GM12878 (cell line): ENCODE data around the gene IDS. TPM values are rescaled to one million over a fixed set of nuclear protein-coding genes. Genes with fewer than 3 reads are reported as not detected.
A peak's percentile ranks its signal among the peaks of the same experiment; 100 is the strongest.

Experiments used
- ATAC-seq: fragments of 200-7000 bp; cut with Tn5 transposase; 3 replicates; pipeline ENCODE4 v1.9.1; 2020; ENCODE audit warnings: mild to moderate bottlenecking, moderate library complexity
- BruUV-seq: library from RNA; stranded (reverse); fragments of 400-500 nt; replicated peaks from 2 replicates; lab custom pipeline; 2021; lab: Mats Ljungman, UMichigan
- CTCF ChIA-PET: fragments of 300-600 bp; sonication (Branson Sonifier 250); formaldehyde crosslinking; extraction: SDS; loops from one replicate; lab custom pipeline; 2021; ENCODE audit warnings: inconsistent platforms; lab: Yijun Ruan, JAX
- POLR2A ChIA-PET: fragments of 350-600 bp; formaldehyde crosslinking; extraction: SDS; loops from one replicate; lab custom pipeline; 2021; ENCODE audit warnings: inconsistent platforms; lab: Charles Lee
- RAD21 ChIA-PET: fragments of 300-600 bp; sonication (Branson Sonifier 250); formaldehyde crosslinking; loops from one replicate; lab custom pipeline; 2023; ENCODE audit warnings: antibody characterized with exemption; ENCODE audit not compliant: unreplicated experiment; lab: Charles Lee
- SMC1A ChIA-PET: fragments of 300-600 bp; sonication (Branson Sonifier 250); formaldehyde crosslinking; loops from one replicate; lab custom pipeline; 2023; ENCODE audit not compliant: unreplicated experiment, uncharacterized antibody; lab: Charles Lee
- DNase-seq: peaks from one replicate; pipeline ENCODE4 v3.0.0-alpha.2; 2011; ENCODE audit warnings: low read depth, low spot score
- FAIRE-seq: peaks from 3 replicates; lab custom pipeline; 2011; peaks lifted over from hg19 to GRCh38; lab: Jason Lieb, UNC
- H2AFZ ChIP-seq: 2 replicates; pipeline ENCODE4 v1.6.0; 2011; ENCODE audit warnings: low read depth, low read length, control low read depth; ENCODE audit not compliant: control insufficient read depth
- H3K27ac ChIP-seq: 2 replicates; pipeline ENCODE4 v1.5.1; 2011; ENCODE audit warnings: control low read depth; ENCODE audit not compliant: control insufficient read depth, insufficient read depth
- H3K27me3 ChIP-seq, 2 experiments: replicated peaks in 1 of 2; 2 replicates each; pipeline versions ENCODE4 v1.6.0 to v1.6.1; 2011; ENCODE audit warnings: low read length in 1 of 2; ENCODE audit not compliant: control insufficient read depth in 2 of 2, insufficient read depth in 2 of 2
- H3K36me3 ChIP-seq, 2 experiments: 2 replicates each; pipeline ENCODE4 v1.5.1; 2011; ENCODE audit warnings: low read length in 1 of 2; ENCODE audit not compliant: control insufficient read depth in 2 of 2, insufficient read depth in 2 of 2
- H3K4me1 ChIP-seq: 2 replicates; pipeline ENCODE4 v1.6.1; 2011; ENCODE audit warnings: mild to moderate bottlenecking, low read length, moderate library complexity, mixed read lengths; ENCODE audit not compliant: control insufficient read depth, insufficient read depth
- H3K4me2 ChIP-seq: 2 replicates; pipeline ENCODE4 v1.6.0; 2011; ENCODE audit warnings: control low read depth; ENCODE audit not compliant: control insufficient read depth, insufficient read depth
- H3K4me3 ChIP-seq: fragments of 200-600 bp; sonication (generic); 2 replicates; pipeline ENCODE4 v1.5.1; 2016
- H3K79me2 ChIP-seq: 2 replicates; pipeline ENCODE4 v1.6.0; 2011; ENCODE audit warnings: low read length; ENCODE audit not compliant: control insufficient read depth, insufficient read depth
- H3K9ac ChIP-seq: 2 replicates; pipeline ENCODE4 v1.8.0; 2011; ENCODE audit warnings: low read length, control low read depth, mixed read lengths; ENCODE audit not compliant: control insufficient read depth, insufficient read depth
- H3K9me3 ChIP-seq: replicated peaks from 3 replicates; pipeline ENCODE4 v1.5.1; 2011; ENCODE audit warnings: mild to moderate bottlenecking, low read length; ENCODE audit not compliant: control insufficient read depth, insufficient read depth
- H4K20me1 ChIP-seq: 2 replicates; pipeline ENCODE4 v1.6.0; 2011; ENCODE audit not compliant: control insufficient read depth, insufficient read depth
- ATF3 ChIP-seq: IDR thresholded peaks from 2 replicates; pipeline ENCODE4 v1.6.1; 2011; ENCODE audit warnings: low read depth, mild to moderate bottlenecking, low read length, moderate library complexity, borderline replicate concordance; ENCODE audit errors: extremely low read depth
- CHD2 ChIP-seq: IDR thresholded peaks from 2 replicates; pipeline ENCODE4 v1.6.1; 2011; ENCODE audit warnings: low read depth, low read length, improper control_type of control experiment, borderline replicate concordance
- CTCF ChIP-seq, 3 experiments: IDR thresholded peaks in 2 of 3; conservative IDR thresholded peaks in 1 of 3; 2 replicates each; pipeline ENCODE4 v1.5.1; 2011; ENCODE audit warnings: low read depth in 3 of 3, low read length in 3 of 3, mild to moderate bottlenecking in 3 of 3, control low read depth in 2 of 3, moderate library complexity in 2 of 3, inconsistent platforms in 1 of 3, mixed read lengths in 1 of 3; ENCODE audit not compliant: control insufficient read depth in 2 of 3, insufficient read depth in 1 of 3; ENCODE audit errors: extremely low read depth in 1 of 3
- ETV6 ChIP-seq, 2 experiments: fragments of 450-650 bp in 1 of 2; IDR thresholded peaks in 1 of 2; conservative IDR thresholded peaks in 1 of 2; 2 replicates each; pipeline ENCODE4 v1.6.1; 2014; ENCODE audit warnings: antibody characterized with exemption in 1 of 2, borderline replicate concordance in 1 of 2, low read depth in 1 of 2, mild to moderate bottlenecking in 1 of 2, moderate library complexity in 1 of 2
- FOXK2 ChIP-seq: fragments of 450-650 bp; IDR thresholded peaks from 2 replicates; pipeline ENCODE4 v1.6.1; 2017; ENCODE audit warnings: mild to moderate bottlenecking, moderate library complexity
- HDAC2 ChIP-seq: fragments of 200-600 bp; sonication (generic); IDR thresholded peaks from 2 replicates; pipeline ENCODE4 v1.6.1; 2017
- IRF4 ChIP-seq: IDR thresholded peaks from 2 replicates; pipeline ENCODE4 v1.6.1; 2011; ENCODE audit warnings: low read depth, low read length
- MLLT1 ChIP-seq: fragments of 450-650 bp; IDR thresholded peaks from 2 replicates; pipeline ENCODE4 v1.6.1; 2016; ENCODE audit warnings: mild to moderate bottlenecking
- NFIC ChIP-seq: IDR thresholded peaks from 2 replicates; pipeline ENCODE4 v1.6.1; 2012; ENCODE audit warnings: low read depth, mild to moderate bottlenecking, inconsistent platforms, low read length, moderate library complexity
- NFXL1 ChIP-seq: fragments of 450-650 bp; IDR thresholded peaks from 2 replicates; pipeline ENCODE4 v1.6.1; 2017; ENCODE audit warnings: antibody characterized with exemption, mild to moderate bottlenecking, borderline replicate concordance
- NFYA ChIP-seq: IDR thresholded peaks from 2 replicates; pipeline ENCODE4 v1.6.1; 2011; ENCODE audit warnings: low read depth, mild to moderate bottlenecking, low read length, improper control_type of control experiment, borderline replicate concordance
- NKRF ChIP-seq: fragments of 450-650 bp; conservative IDR thresholded peaks from 2 replicates; pipeline ENCODE4 v1.6.1; 2017; ENCODE audit warnings: mild to moderate bottlenecking, moderate library complexity
- POLR2AphosphoS5 ChIP-seq: IDR thresholded peaks from 2 replicates; pipeline ENCODE4 v1.6.1; 2011; ENCODE audit warnings: mild to moderate bottlenecking, low read length, inconsistent platforms
- YBX1 ChIP-seq: fragments of 450-650 bp; IDR thresholded peaks from 2 replicates; pipeline ENCODE4 v1.6.1; 2016; ENCODE audit warnings: antibody characterized with exemption
- YY1 ChIP-seq: IDR thresholded peaks from 2 replicates; pipeline ENCODE4 v1.6.1; 2011; ENCODE audit warnings: low read depth, mild to moderate bottlenecking, low read length
- WGBS: methylation state at CpG from one replicate; pipeline ENCODE4 v1.1.6; 2016; ENCODE audit warnings: low lambda C conversion rate; ENCODE audit not compliant: insufficient replicate concordance, insufficient coverage; ENCODE audit errors: missing lambda C conversion rate; 5-methylcytosine and 5-hydroxymethylcytosine counted together
- in situ Hi-C: fragments of 300-500 bp; cut with MboI; formaldehyde crosslinking; loops from 9 replicates; pipeline ENCODE4 v1.14.3; 2018; ENCODE audit warnings: mixed read lengths
- intact Hi-C: fragments of 100-400 bp; cut with micrococcal nuclease; formaldehyde crosslinking; loops from one replicate; pipeline ENCODE4 v1.14.2; 2022; ENCODE audit not compliant: unreplicated experiment
- polyA plus RNA-seq, 11 experiments: library from polyadenylated mRNA; depleted of rRNA in 4 of 11; unstranded in 6 of 11; stranded (reverse) in 5 of 11; fragments of >200 nt; fragmentation: Nextera tagmentation in 4 of 11; fragmentation: Illumina TruSeq in 1 of 11; extraction: Ambion mirVana in 4 of 11; extraction: Trizol in 1 of 11; gene quantifications; 1 replicate in 1 of 11; 2 replicates in 10 of 11; pipeline versions ENCODE4 v1.2.1 to v1.2.3, GENCODE V29; 2011 to 2016; ENCODE audit warnings: inconsistent platforms in 2 of 11, missing spikeins in 2 of 11, low read depth in 1 of 11
- total RNA-seq, 4 experiments: library from RNA; depleted of rRNA in 3 of 4; stranded (reverse); fragments of >200 nt in 3 of 4; fragmentation: Illumina TruSeq in 1 of 4; extraction: Trizol in 1 of 4; gene quantifications; 2 replicates each; pipeline versions ENCODE4 v1.2.1 to v1.2.3, GENCODE V29; 2013 to 2021

IDS gene
- total and polyA plus RNA-seq, 10 of the 15 experiments (the other 5 are each of a cell fraction or from before 2014, with no cell fraction given): 6.1 to 79.1 (median 51.7) TPM

- TF ChIP-seq NKRF: no peak
- no peak for TF ChIP-seq IRF4
- TF ChIP-seq NFYA: no peak
- TF ChIP-seq FOXK2: no peak
- TF ChIP-seq YBX1: no peak
- TF ChIP-seq, all 136 proteins: peak for 0
Measured at GRCh38 chrX:149505671-149506070, 565 bp upstream of the IDS start (continued).

GRCh38 chrX:149504226-149504914, 736 bp downstream of the IDS start:
- WGBS: 11% methylated on average over 8 of the region's 10 CpGs
- peak; percentile 75 for ATAC-seq
- H4K20me1 ChIP-seq: no peaks in the 10 kb centered on the region; the same call in 1 of the 2 replicates
- H3K36me3 ChIP-seq: no peaks in the 10 kb centered on the region
- no peaks in the 10 kb centered on the region for H3K9me3 ChIP-seq
- RAD21 ChIA-PET: interaction anchor here (1.1 to 1.8 kb wide), 2 partner anchors 36 kb away, joined by 3 to 13 read pairs; partner anchors contain the start of gene EOLA1
- no peaks in the 10 kb centered on the region; a peak in 1 of 4 replicates for H3K27me3 ChIP-seq
- FAIRE-seq: no peak
- BruUV-seq: TSS peak; percentile 60
- CTCF ChIA-PET: interaction anchor here (1.3 to 2.3 kb wide), 2 partner anchors 9 to 35 kb away, joined by 4 to 16 read pairs; partner anchors contain the start of gene EOLA1
- H3K9ac ChIP-seq: peak overlapping the region; percentile 65
- intact Hi-C loops: loop anchor here (2.0 to 10.0 kb wide), 2 partner anchors 36 to 430 kb away; partner anchors contain the start of genes EOLA1 and EOLA2
- H3K79me2 ChIP-seq: peaks cover 9% of the 10 kb centered on the region
- peak overlapping the region; percentile 67 for H3K27ac ChIP-seq
- in situ Hi-C loops: loop anchor here (25.0 kb wide), 1 partner anchor 1183 kb away; the partner anchor contains the start of gene MTMR1
- H3K4me2 ChIP-seq: peak overlapping the region; percentile 69
- H2AFZ ChIP-seq: no peak overlapping the region; the same call in 1 of the 2 replicates
- no peak for DNase-seq
- POLR2A ChIA-PET: interaction anchor here (0.9 to 1.9 kb wide), 6 partner anchors 10 to 436 kb away, joined by 3 to 12 read pairs (median 4); partner anchors contain the start of gene EOLA2
- SMC1A ChIA-PET: no interaction called here
- H3K4me1 ChIP-seq: peaks cover 23% of the 10 kb centered on the region
- H3K4me3 ChIP-seq: peak overlapping the region; percentile 65
- TF ChIP-seq NFIC (no peak), POLR2AphosphoS5 (no peak), MLLT1 (peak; percentile 81; the same call in 1 of the 2 replicates), CHD2 (no peak), CTCF (IDR thresholded peaks at IDR 0.05 in 2 of 3, conservative IDR thresholded peaks at IDR 0.05 in 1 of 3; ENCODE audit: control insufficient read depth in 2 of 3, extremely low read depth in 1 of 3, insufficient read depth in 1 of 3, low read depth in 3 of 3, low read length in 3 of 3) (peak; percentile 53 to 67 (median 59)), NFXL1 (no peak), YY1 (0 out of 2 replicates have a peak, but pooled peaks have one; percentile 50), ETV6 (conservative IDR thresholded peaks at IDR 0.05 in 1 of 2, IDR thresholded peaks at IDR 0.05 in 1 of 2; ENCODE audit: borderline replicate concordance in 1 of 2, low read depth in 1 of 2) (no peak), HDAC2 (no peak), NFYA (no peak), ATF3 (no peak)
